Measurements from ENCODE around the gene NCEH1.
"Not testable (repeated sequence)": the region's sequence is repeated elsewhere in the genome, so short reads cannot be mapped to it uniquely, and the experiment has no call there.

NCEH1 gene

DNA sequence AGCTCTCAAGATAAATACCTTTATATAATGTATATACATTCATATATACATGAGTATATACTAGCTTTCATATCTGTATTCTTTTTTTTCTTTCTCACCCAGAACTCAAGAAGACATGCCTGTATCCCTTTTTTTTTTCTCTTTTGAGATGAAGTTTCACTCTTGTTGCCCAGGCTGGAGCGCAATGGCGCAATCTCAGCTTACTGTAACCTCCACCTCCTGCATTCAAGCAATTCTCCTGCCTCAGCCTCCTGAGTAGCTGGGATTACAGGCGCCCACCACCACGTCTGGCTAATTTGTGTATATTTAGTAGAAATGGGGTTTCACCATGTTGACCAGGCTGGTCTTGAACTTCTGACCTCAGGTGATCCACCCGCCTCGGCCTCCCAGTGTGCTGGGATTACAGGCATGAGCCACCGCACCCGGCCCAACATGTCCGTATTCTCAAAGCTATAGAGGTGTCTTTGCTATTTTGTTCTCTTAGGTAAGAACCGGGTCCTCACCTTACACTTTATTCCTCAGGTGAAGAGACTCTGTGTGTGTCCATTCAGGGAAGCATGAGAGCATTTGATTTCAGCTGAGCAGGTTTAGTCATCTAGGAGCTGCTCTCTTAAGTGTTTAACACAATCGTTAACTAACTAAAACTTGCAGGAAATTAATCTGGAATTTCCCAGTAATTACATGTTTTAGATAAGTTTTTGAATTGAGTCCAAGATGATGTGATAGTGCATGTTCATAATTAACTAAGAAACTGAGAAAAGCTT, 115.8 kb downstream of the NCEH1 start:
- not testable (repeated sequence) for H3K9me3 ChIP-seq (ENCODE audit: insufficient read depth, low read depth, low read length); H2BK12ac ChIP-seq (ENCODE audit: low read length); H4K12ac ChIP-seq (ENCODE audit: low read depth, low read length); H3K27ac ChIP-seq (ENCODE audit: low read depth, low read length); H2BK5ac ChIP-seq (ENCODE audit: low read depth, low read length, poor library complexity); H3K18ac ChIP-seq (ENCODE audit: low read length); H3K4me1 ChIP-seq (ENCODE audit: control insufficient read depth in 1 of 2, insufficient read depth in 2 of 2, low read length in 2 of 2); H3K9ac ChIP-seq (ENCODE audit: low read length); H3K14ac ChIP-seq (ENCODE audit: low read length); H3K79me2 ChIP-seq (ENCODE audit: control insufficient read depth, insufficient read depth, low read length, poor library complexity); H4K91ac ChIP-seq (ENCODE audit: low read depth, low read length); H3K23ac ChIP-seq (ENCODE audit: low read length); H3K4me2 ChIP-seq (ENCODE audit: low read length); H2AFZ ChIP-seq (ENCODE audit: insufficient read depth, low read length, poor library complexity); H3K79me1 ChIP-seq (ENCODE audit: low read length); H2AK5ac ChIP-seq (ENCODE audit: low read length); H4K8ac ChIP-seq (ENCODE audit: low read depth, low read length); H3K27me3 ChIP-seq (ENCODE audit: insufficient read depth, low read length); H3K4me3 ChIP-seq (ENCODE audit: low read depth, low read length); H3K36me3 ChIP-seq (ENCODE audit: control insufficient read depth in 1 of 2, insufficient read depth in 2 of 2, low read length in 2 of 2); H3K4ac ChIP-seq (ENCODE audit: low read depth, low read length); H2BK120ac ChIP-seq (ENCODE audit: insufficient read depth, low read length, poor library complexity)
- no CpG with 5 or more reads among the region's 11 CpGs for WGBS (ENCODE audit: extremely low coverage, insufficient coverage, insufficient read length)
- peak in 1 of 2 donors; percentile 45 for DNase-seq

DNA sequence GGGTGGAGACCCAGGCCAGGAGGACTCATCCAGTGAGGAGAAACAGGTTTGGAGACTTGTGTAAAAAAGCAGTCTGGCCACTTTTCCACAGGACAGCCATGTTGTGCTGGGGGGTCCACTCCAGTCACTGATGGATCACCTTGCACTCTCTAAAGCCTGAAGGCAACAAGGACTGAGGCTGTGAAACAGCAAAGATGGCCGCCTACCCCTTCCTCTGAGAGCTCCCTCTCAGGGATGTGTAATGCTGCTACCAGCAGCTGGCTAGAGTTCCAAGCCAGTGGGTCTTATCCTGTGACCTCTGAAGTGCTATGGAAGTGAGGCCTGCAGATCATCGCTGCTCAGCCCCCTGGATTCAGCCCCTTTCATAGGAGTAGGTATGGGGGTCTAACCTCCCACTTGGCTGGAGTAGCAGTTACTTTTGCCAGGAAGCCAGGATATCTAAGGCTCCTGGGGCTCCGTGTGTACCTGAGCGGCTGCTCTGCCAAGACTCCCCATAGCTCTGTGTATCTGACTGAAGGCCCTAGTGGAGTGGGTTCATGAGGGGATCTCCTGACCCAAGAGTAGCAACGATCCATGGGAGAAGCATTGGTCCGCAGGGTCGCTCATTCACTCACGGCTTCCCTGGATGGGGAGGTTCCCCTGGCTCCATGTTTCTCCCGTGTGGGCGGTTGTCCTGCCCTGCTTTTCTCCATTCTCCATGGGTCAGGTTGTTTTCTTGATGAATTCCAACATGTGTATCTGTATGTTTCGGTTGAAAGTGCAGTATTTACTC, 117.8 kb downstream of the NCEH1 start:
- Histone ChIP-seq H2BK5ac (ENCODE audit: low read depth, low read length, poor library complexity) (no peak overlapping the region), H2AK5ac (ENCODE audit: low read length) (no peak overlapping the region), H3K9me3 (ENCODE audit: insufficient read depth, low read depth, low read length) (no peaks in the 10 kb centered on the region), H3K18ac (ENCODE audit: low read length) (no peak overlapping the region), H3K23ac (ENCODE audit: low read length) (no peak overlapping the region), H2BK12ac (ENCODE audit: low read length) (no peak overlapping the region), H3K14ac (ENCODE audit: low read length) (no peak overlapping the region), H3K36me3 (ENCODE audit: control insufficient read depth in 1 of 2, insufficient read depth in 2 of 2, low read length in 2 of 2) (no peaks in the 10 kb centered on the region), H4K12ac (ENCODE audit: low read depth, low read length) (no peak overlapping the region), H2BK120ac (ENCODE audit: insufficient read depth, low read length, poor library complexity) (no peak overlapping the region), H3K79me1 (ENCODE audit: low read length) (no peaks in the 10 kb centered on the region), H3K4me2 (ENCODE audit: low read length) (no peak overlapping the region), H4K91ac (ENCODE audit: low read depth, low read length) (no peak overlapping the region), H2AFZ (ENCODE audit: insufficient read depth, low read length, poor library complexity) (no peak overlapping the region), H3K4me1 (ENCODE audit: control insufficient read depth in 1 of 2, insufficient read depth in 2 of 2, low read length in 2 of 2) (no peaks in the 10 kb centered on the region), H3K9ac (ENCODE audit: low read length) (no peak overlapping the region), H3K79me2 (ENCODE audit: control insufficient read depth, insufficient read depth, low read length, poor library complexity) (no peaks in the 10 kb centered on the region), H3K4ac (ENCODE audit: low read depth, low read length) (no peak overlapping the region), H3K4me3 (ENCODE audit: low read depth, low read length) (no peak overlapping the region), H3K27ac (ENCODE audit: low read depth, low read length) (no peak overlapping the region), H3K27me3 (ENCODE audit: insufficient read depth, low read length) (no peaks in the 10 kb centered on the region), H4K8ac (ENCODE audit: low read depth, low read length) (no peak overlapping the region)
- DNase-seq, result peak in 1 of 2 donors; percentile 23
- WGBS (ENCODE audit: extremely low coverage, insufficient coverage, insufficient read length), result no CpG with 5 or more reads among the region's 11 CpGs

DNA sequence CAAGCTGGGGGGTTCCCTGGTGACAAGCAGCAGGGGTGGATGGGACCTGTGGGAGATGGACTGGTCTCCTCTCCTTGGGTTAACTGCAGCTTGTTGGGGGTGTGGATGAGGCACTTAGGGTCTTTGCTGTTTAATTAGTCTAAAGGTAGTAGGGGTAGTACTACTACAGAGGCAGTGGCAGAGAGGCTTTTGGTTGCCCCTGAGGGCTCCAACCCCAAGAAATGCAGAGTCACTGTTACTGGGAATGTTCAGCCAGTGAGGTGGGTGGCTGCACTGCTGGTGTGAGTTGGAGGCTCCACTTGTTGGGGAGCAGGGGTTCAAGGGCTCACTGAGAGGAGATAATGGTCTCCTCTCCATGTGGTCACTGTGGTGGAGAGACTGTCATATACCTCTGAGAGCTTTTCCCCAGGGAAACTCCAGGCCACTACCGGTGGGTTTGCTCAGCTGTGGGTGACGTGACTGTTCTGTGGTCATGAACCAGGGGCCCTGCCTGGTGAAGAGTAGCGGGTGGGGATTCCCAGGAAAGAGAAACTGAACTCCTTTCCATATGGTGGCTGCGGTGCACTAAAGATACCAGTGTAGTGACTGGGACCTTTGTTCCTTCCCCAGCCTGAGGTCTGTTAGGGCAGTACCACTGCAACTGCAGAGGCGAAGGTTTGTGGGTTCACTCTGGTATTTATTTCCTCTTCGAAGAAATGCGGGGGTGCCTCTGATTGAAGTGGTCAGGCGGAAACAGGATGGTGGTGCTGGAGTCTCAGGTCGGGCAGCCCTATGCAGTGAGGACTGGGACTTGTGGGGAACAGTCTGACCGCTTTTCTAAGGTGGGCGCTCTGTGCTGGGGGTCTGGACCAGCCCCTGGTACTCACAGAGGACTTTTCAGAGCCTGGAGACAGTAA, 118.7 kb downstream of the NCEH1 start:
- H3K79me2 ChIP-seq (ENCODE audit: control insufficient read depth, insufficient read depth, low read length, poor library complexity), result no peaks in the 10 kb centered on the region
- no peak overlapping the region for H3K9ac ChIP-seq (ENCODE audit: low read length)
- no CpG with 5 or more reads among the region's 11 CpGs for WGBS (ENCODE audit: extremely low coverage, insufficient coverage, insufficient read length)
- H4K91ac ChIP-seq (ENCODE audit: low read depth, low read length), result no peak overlapping the region
- no peaks in the 10 kb centered on the region for H3K9me3 ChIP-seq (ENCODE audit: insufficient read depth, low read depth, low read length)
- no peak overlapping the region for H2AFZ ChIP-seq (ENCODE audit: insufficient read depth, low read length, poor library complexity)
- no peak overlapping the region for H2BK12ac ChIP-seq (ENCODE audit: low read length)
- no peak overlapping the region for H4K8ac ChIP-seq (ENCODE audit: low read depth, low read length)
- H3K27me3 ChIP-seq (ENCODE audit: insufficient read depth, low read length), result no peaks in the 10 kb centered on the region
- no peak overlapping the region for H3K23ac ChIP-seq (ENCODE audit: low read length)
- no peaks in the 10 kb centered on the region for H3K4me1 ChIP-seq (ENCODE audit: control insufficient read depth in 1 of 2, insufficient read depth in 2 of 2, low read length in 2 of 2)
- H2BK5ac ChIP-seq (ENCODE audit: low read depth, low read length, poor library complexity), result no peak overlapping the region
- H4K12ac ChIP-seq (ENCODE audit: low read depth, low read length), result no peak overlapping the region
- no peak overlapping the region for H3K4ac ChIP-seq (ENCODE audit: low read depth, low read length)
- peak; percentile 44 to 52 for DNase-seq
- H3K4me2 ChIP-seq (ENCODE audit: low read length), result no peak overlapping the region
- no peak overlapping the region for H3K14ac ChIP-seq (ENCODE audit: low read length)
- no peaks in the 10 kb centered on the region for H3K79me1 ChIP-seq (ENCODE audit: low read length)
- no peak overlapping the region for H2BK120ac ChIP-seq (ENCODE audit: insufficient read depth, low read length, poor library complexity)
- no peak overlapping the region for H3K4me3 ChIP-seq (ENCODE audit: low read depth, low read length)
- H3K27ac ChIP-seq (ENCODE audit: low read depth, low read length), result no peak overlapping the region
- no peak overlapping the region for H3K18ac ChIP-seq (ENCODE audit: low read length)
- H2AK5ac ChIP-seq (ENCODE audit: low read length), result no peak overlapping the region
- no peaks in the 10 kb centered on the region for H3K36me3 ChIP-seq (ENCODE audit: control insufficient read depth in 1 of 2, insufficient read depth in 2 of 2, low read length in 2 of 2)

DNA sequence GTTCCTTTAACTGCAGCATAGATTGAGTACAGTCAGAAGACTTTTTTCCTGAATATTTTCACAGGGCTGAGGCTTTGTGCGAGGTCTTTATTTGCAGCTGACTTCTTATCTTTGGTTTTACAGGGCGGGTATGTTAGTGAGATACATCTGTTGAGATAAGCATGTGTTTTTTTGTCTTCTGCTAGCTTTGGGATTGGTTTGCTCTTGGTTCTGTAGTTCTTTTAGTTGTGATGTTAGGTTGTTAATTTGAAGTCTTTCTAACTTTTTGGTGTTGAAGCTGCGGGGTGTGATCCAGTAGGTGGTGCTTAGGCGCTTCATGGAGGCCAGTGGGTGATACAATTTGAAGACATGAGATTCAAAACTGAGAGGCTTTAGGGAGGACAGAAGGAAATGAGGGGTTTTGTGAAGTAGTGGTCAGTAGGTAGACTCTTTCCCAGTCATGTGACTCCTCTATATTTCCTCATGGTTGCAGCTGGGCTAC, 119.7 kb downstream of the NCEH1 start:
- Histone ChIP-seq H4K91ac (ENCODE audit: low read depth, low read length) (no peak overlapping the region), H3K36me3 (ENCODE audit: control insufficient read depth in 1 of 2, insufficient read depth in 2 of 2, low read length in 2 of 2) (no peaks in the 10 kb centered on the region), H2AFZ (ENCODE audit: insufficient read depth, low read length, poor library complexity) (no peak overlapping the region), H3K9ac (ENCODE audit: low read length) (no peak overlapping the region), H3K23ac (ENCODE audit: low read length) (no peak overlapping the region), H3K4me2 (ENCODE audit: low read length) (no peak overlapping the region), H3K9me3 (ENCODE audit: insufficient read depth, low read depth, low read length) (no peaks in the 10 kb centered on the region), H3K18ac (ENCODE audit: low read length) (no peak overlapping the region), H3K79me1 (ENCODE audit: low read length) (no peaks in the 10 kb centered on the region), H3K79me2 (ENCODE audit: control insufficient read depth, insufficient read depth, low read length, poor library complexity) (no peaks in the 10 kb centered on the region), H3K4me3 (ENCODE audit: low read depth, low read length) (no peak overlapping the region), H2BK12ac (ENCODE audit: low read length) (no peak overlapping the region), H4K12ac (ENCODE audit: low read depth, low read length) (no peak overlapping the region), H2BK5ac (ENCODE audit: low read depth, low read length, poor library complexity) (no peak overlapping the region), H3K27me3 (ENCODE audit: insufficient read depth, low read length) (no peaks in the 10 kb centered on the region), H3K4ac (ENCODE audit: low read depth, low read length) (no peak overlapping the region), H2BK120ac (ENCODE audit: insufficient read depth, low read length, poor library complexity) (no peak overlapping the region), H3K27ac (ENCODE audit: low read depth, low read length) (no peak overlapping the region), H3K4me1 (ENCODE audit: control insufficient read depth in 1 of 2, insufficient read depth in 2 of 2, low read length in 2 of 2) (no peaks in the 10 kb centered on the region), H3K14ac (ENCODE audit: low read length) (no peak overlapping the region), H4K8ac (ENCODE audit: low read depth, low read length) (no peak overlapping the region), H2AK5ac (ENCODE audit: low read length) (no peak overlapping the region)
- DNase-seq, result no peak
- no CpG with 5 or more reads among the region's 4 CpGs for WGBS (ENCODE audit: extremely low coverage, insufficient coverage, insufficient read length)
